ENCODE results near the gene GRHL1.
"Not testable (repeated sequence)": the region's sequence is repeated elsewhere in the genome, so short reads cannot be mapped to it uniquely, and the experiment has no call there.

DNA sequence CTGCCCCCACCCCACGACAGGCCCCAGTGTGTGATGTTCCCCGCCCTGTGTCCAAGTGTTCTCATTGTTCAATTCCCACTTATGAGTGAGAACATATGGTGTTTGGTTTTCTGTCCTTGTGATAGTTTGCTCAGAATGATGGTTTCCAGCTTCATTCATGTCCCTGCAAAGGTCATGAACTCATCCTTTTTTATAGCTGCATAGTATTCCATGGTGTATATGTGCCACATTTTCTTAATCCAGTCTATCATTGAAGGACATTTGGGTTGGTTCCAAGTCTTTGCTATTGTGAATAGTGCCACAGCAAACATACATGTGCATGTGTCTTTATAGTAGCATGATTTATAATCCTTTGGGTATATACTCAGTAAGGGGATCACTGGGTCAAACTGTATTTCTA lies 24.5 kb upstream of the GRHL1 start:
- not testable (repeated sequence) for TF ChIP-seq EZH2 (IDR thresholded peaks at IDR 0.05); POLR2AphosphoS5 (IDR thresholded peaks at IDR 0.05; ENCODE audit: borderline replicate concordance, low read depth, low read length)
